Stimulated activated CD4-positive, alpha-beta T cell treated with anti-CD3 and anti-CD28 coated beads, TNF-alpha, amount 100 ng/mL, for 1 hour (primary cell): ENCODE results near the gene STPG4.

Experiments used
- DNase-seq, 3 donors: peaks; one replicate each; pipeline ENCODE4 v3.0.0-alpha.2; 2020; ENCODE audit warnings: low read depth in 3 of 3, low spot score in 1 of 3

The STPG4 gene

GRCh38 chr2:47072728-47073191 lies 82.3 kb downstream of the STPG4 start:
- no peak for DNase-seq

GRCh38 chr2:47072018-47072691 lies 83.0 kb downstream of the STPG4 start:
- DNase-seq = no peak

DNA sequence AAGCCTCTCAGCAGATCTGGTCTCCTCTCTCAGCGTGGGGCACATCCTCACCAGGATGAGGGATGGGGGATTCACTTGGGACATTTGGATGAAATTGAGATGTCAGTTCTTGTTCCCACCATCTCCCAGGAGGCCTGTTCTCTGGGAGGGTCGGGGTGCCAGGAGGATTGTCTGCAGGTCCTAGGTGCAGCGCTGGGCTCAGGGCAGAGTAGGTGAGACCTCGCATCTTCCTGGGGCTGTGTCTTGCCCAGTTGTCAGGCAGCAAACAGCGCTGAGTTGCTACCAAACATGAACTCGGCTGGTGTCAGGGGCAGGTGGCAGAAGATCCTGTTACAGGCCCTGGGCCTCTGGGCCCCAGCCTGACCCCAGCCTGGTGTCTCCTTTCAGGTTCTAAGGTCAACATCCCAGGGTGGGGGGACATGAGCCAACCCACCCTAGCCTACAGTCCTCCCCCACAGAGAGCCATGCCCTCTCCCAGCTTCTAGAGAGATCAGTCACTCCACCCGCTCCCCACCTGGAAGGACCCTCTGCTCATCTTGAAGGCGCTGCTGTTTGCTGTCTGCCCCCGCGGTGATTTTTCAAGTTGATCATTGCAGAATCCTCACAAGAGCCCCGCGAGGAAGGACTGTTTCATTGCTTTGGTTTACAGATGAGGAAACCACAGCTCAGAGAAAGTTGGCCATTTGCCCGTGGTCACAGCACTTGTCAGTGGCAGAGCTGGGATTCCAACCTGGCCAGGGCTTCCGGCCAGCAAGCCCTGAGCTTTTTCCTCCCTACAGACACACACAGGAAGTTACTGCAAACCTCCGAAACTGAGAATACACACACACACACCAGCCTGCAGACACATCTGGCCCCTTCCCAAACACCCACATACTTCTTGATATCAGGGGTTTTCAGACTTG lies 83.9 kb downstream of the STPG4 start:
- peak in 1 of 3 donors; percentile 5 for DNase-seq

GRCh38 chr2:47070155-47070919 lies 84.8 kb downstream of the STPG4 start:
- no peak for DNase-seq

GRCh38 chr2:47069628-47070154 lies 85.4 kb downstream of the STPG4 start:
- DNase-seq = no peak

DNA sequence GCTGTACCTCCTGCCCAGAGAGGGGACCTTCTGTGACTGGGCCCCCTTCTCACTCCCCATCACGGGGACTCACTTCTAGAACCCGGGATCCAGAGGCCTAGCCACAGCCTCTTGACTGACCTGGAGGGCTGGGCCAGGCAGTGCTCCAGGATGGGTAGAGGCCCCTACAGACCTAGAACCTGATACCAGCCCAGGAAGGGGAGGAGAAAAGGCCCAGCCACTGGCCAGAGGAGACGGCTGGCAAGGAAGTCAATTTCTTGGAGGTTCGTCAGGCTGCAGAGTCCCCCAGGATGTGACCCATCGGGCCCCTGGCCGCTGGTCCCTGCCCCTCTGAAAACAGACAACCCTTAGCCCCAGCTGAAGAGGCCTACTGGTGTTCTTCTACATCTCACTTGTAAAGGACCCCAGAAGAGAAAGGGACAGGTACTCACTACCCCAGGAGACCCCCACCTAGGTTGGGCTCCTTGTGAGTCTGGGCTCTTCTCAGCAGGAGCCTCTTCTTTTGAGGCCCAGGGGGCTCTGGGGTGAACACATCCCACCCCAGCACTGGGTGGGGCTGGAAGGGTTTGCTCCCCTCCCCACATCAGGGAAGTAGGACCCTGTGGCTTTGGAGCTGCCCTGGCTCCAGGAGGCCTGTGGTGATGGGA lies 86.0 kb downstream of the STPG4 start:
- DNase-seq = no peak

DNA sequence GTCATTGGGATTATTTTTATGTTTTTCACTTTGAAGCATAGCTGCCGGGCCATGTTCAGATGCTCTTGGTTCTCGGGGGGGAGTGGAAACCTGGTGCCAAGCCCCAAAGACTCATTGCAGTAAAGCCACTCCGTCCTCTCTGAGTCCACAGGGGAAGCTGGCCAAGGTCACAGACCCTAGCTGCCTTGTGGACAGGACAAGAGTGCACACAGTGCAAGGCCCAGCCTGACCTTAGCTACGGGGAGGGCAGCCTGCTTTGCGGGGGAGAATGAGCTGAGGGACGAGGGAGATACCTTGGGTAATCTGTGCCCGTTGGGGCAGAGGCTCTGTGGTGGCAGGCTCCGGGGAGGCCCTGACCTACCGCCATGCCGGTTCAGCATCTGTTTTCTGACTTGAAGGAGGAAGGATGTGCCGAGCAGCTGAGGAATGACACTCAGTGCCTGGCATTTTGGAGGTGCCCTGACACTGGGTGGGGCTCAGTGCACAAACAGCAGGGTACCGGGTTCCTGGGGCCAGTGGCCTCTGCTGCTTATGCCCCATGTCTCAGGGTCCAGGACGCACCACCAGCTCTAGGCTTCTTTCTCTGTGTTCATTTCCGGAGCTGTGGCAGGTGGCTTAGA lies 87.2 kb downstream of the STPG4 start:
- no peak for DNase-seq

- no peak for DNase-seq
These were observed 89.2 kb downstream of the STPG4 start for GRCh38 chr2:47065771-47066380.

DNA sequence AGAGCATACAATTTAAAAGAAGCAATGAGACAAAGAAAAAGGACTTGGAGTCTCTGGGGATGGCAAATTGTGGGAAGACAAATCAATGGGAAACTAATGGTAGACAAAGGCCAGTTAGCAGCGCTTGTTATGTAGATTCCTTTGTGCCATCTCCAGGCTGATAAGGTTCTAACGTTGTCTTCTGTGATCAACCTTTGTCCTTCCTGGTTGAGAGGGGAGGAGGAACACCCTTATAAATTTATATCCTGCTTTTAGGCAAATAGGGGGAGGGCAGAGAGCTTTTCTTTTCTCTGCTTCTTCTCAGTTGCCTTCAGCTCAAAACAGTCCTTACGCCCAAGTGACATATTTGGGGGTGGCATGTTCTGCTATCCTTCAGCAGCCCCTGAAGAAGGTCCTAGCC lies 89.8 kb downstream of the STPG4 start:
- no peak for DNase-seq

DNA sequence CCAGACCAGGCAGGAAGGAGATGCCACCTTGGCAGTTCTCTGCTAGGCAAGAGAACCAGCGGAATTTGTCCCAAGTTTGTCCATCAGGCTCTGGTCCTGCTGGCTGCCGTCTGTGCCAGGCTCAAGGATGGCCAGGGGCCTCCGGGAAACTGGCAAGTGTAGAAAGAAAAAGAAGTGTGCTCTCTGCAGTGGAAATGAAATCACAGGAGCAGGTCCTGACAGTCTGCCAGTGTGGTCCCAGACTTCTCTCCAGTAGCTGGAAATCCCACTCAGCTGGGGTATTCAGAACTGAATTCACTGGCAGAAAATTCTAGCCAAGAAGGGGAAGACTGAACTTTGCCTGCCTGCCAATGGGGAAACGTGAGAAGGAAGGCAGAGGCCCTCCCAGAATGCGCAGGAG lies 91.0 kb downstream of the STPG4 start:
- DNase-seq = no peak

DNA sequence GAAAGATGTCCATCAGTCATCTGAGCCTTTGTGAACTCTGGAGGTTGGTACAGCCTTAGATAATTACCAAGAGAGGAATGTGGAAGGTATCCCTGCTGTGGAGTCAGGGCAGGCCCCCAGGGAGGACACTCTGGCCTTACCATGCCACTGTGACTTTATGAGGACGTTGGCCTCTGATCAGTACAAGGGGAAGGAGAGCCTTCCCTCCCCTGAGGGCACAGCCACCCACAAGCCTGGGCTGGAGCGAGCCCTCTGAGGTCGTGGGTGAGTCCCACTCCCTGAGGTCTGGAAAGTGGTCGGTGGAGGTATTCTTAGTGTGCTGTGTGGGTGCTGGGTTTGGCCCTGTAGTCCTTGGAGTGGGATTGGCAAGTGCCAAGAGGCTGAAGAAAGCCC lies 91.6 kb downstream of the STPG4 start:
- no peak for DNase-seq

GRCh38 chr2:47062681-47063537 lies 92.2 kb downstream of the STPG4 start:
- DNase-seq = no peak

DNA sequence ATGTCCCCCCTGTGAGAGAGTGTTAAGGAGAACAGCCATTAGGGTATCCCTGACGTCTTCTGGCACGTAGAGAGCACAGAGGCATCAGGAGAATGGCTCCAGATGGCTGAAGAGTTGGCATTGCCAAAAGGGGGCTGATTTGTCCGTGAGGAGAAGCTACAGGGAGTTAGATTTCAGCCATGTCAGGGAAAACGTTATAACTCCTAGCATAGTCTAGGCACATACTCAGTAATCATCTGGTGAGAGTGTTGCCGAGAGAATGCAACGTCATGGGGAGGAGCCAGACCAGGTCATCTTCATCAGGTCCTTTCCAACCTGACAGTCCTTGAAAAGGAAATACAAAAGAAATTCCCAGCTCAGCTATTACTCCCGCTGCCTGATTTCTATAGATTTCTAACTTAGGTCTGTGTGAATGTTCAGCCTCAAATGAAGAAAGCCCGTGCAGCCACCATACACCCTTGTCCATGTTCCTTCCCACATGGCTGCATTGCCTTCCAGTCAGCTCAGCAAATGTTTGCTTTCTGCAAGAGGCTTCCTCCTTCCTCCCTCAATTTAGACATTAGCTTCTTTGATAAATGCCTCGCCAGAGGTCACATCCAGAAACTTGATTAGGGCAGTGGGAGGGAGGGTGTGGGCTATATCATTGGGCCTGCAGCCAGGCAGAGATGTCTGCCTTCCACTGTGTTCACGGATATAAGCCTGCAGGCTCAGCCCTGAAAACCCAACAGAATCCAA lies 93.0 kb downstream of the STPG4 start:
- DNase-seq = no peak

DNA sequence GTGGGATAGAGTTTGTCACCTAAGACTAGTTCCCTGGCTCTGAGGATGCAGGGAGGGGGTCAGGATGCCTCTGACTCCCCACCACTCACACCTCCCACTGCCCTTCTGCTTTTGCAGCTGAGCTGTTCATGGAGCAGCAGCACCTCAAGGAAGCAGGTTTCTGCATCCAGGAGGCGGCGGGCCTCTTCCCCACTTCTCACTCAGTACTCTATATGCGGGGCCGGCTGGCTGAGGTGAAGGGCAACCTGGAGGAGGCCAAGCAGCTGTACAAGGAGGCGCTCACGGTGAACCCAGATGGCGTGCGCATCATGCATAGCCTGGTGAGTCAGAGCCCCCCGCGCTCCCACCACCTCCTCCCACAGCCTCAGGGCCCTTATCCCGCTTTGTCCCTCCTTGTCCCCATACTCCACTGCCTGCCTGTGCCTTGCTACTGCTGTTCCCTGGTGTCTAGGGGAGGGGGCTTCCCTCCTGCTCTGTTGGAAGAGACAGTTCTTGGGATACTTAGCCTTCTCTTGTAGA lies 94.4 kb downstream of the STPG4 start:
- DNase-seq = no peak

DNA sequence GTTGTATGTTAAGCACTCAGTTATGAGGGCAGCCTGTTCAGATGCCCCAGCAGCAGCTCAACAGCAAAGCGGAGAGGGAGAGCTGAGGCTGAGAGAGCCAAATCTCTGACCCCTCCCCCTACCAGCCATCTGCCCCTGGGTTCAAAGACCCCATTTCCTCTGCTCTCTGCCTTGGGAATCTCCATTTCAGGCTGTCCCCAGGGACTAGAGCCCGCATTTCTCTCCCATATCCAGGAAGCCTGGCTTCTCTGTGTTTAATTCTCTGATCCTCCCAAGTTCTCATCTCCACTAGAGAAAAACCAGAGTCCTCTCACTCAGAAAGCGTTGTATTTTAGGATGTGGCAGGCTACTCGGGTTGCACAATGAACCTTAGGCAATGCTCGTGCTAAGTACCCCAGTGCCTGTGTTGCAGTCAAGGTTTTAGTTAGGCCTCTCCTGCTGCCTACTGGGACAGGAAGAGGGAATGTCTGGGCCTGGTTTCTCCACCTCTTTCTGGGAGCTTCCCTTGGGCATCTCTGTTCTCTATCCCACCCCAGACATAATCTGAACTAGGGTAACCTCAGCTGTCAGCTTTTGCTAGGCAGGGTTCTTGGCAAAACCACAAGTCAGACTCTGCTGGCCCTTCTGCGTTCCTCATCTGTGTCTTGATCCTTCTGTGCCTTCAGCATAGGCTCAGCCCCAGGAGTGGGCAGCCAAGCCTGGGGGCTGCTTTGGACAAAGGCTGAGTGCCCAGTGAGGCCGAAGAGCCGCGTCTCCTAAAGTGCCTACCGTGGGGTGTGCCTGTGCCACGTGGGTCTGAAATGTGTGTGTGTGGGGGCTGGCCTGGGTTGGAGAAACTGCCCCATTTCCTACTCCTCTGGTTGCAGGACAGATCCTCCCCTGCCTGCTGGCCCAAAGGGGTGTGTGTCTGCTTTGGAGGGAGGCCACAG lies 96.8 kb downstream of the STPG4 start:
- DNase-seq = no peak

GRCh38 chr2:47057687-47058002 lies 97.5 kb downstream of the STPG4 start:
- no peak for DNase-seq
